Measurements from ENCODE around the gene HTRA3.

- TF ChIP-seq CTCF (IDR thresholded peaks at IDR 0.05): no peak
- TF ChIP-seq POLR2A (IDR thresholded peaks at IDR 0.05): no peak
Observed at GRCh38 chr4:8248091-8248490, 21.5 kb upstream of the HTRA3 start.

All from uterus (tissue), 2 donors.